SKM-1 (cell line): ENCODE results near the gene IFITM1.
"Not testable (repeated sequence)": the region's sequence is repeated elsewhere in the genome, so short reads cannot be mapped to it uniquely, and the experiment has no call there.

Source experiments
- DNase-seq: peaks from one replicate; lab custom pipeline; 2025; ENCODE audit not compliant: unreplicated experiment; lab: John Stamatoyannopoulos, UW

Gene IFITM1

GRCh38 chr11:325796-326591 is 12.2 kb downstream of the IFITM1 start:
- no peak for DNase-seq

GRCh38 chr11:326592-326841 is 12.7 kb downstream of the IFITM1 start:
- no peak for DNase-seq

- peak; percentile 85 for DNase-seq
Measured at GRCh38 chr11:326842-327580, 13.2 kb downstream of the IFITM1 start.

GRCh38 chr11:327581-327923 is 13.7 kb downstream of the IFITM1 start:
- DNase-seq: no peak

- no peak for DNase-seq
Measured at GRCh38 chr11:328012-328411, 14.2 kb downstream of the IFITM1 start.

- not testable (repeated sequence) for DNase-seq
Measured at GRCh38 chr11:328516-329100, 14.8 kb downstream of the IFITM1 start.

GRCh38 chr11:329886-330253 is 16.0 kb downstream of the IFITM1 start:
- no peak for DNase-seq

- no peak for DNase-seq
Measured at GRCh38 chr11:330307-330693, 16.5 kb downstream of the IFITM1 start.

- no peak for DNase-seq
Measured at GRCh38 chr11:330694-331357, 17.0 kb downstream of the IFITM1 start.

- DNase-seq: no peak
Measured at GRCh38 chr11:331358-332060, 17.7 kb downstream of the IFITM1 start.

- no peak for DNase-seq
Measured at GRCh38 chr11:332651-333480, 19.0 kb downstream of the IFITM1 start.

GRCh38 chr11:333616-334263 is 19.9 kb downstream of the IFITM1 start:
- DNase-seq: not testable (repeated sequence)

- DNase-seq: no peak
Measured at GRCh38 chr11:334264-334994, 20.6 kb downstream of the IFITM1 start.

GRCh38 chr11:335779-336658 is 22.2 kb downstream of the IFITM1 start:
- DNase-seq: no peak

- no peak for DNase-seq
Measured at GRCh38 chr11:336659-337198, 22.9 kb downstream of the IFITM1 start.

- DNase-seq: no peak
Measured at GRCh38 chr11:337711-338110, 23.9 kb downstream of the IFITM1 start.

GRCh38 chr11:339963-340362 is 26.1 kb downstream of the IFITM1 start:
- DNase-seq: no peak
